Thyroid gland (tissue), 4 donors: ENCODE measurements around the gene PRPS1.

Source experiments
- POLR2A ChIP-seq, 2 donors: fragments of 450-650 bp; IDR thresholded peaks; one replicate each; pipeline ENCODE4 v1.6.1; 2017; ENCODE audit warnings: antibody characterized with exemption in 2 of 2, mild to moderate bottlenecking in 2 of 2, moderate library complexity in 1 of 2
- TF ChIP-seq, protein P1 (sequence below), 6 experiments: fragments of 200-600 bp in 3 of 6; fragments of 450-650 bp in 3 of 6; sonication (generic) in 3 of 6; IDR thresholded peaks; one replicate each; pipeline ENCODE4 v1.5.1; 2016 to 2019; ENCODE audit warnings: antibody characterized with exemption in 6 of 6, mild to moderate bottlenecking in 2 of 6, inconsistent platforms in 1 of 6, moderate library complexity in 1 of 6

DNA sequence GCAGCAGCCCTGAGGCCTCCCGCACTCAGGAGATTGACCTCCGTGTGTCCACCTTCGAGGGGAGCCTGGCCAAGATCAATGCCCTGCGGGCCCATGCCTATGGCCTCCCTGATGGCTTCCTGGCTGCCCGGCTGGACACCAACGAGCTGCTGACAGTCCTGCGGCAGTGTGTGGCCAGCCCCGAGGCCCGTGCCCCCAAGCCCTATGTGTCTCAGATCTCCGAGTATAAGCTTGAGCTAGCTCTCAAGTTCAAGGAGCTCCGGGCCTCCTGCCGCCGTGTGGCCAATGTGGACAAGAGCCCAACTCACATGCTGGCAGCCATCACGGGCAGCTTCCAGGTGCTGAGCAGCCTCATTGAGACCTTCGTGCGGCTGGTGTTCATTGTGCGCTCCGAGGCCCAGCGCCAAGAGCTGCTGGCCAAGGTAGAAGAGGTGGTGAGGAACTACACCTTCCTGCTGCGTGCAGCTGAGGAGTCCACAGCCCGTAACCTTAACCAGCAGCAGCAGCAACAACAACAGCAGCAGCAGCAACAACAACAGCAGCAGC is 25.5 kb upstream of the PRPS1 start:
- TF ChIP-seq, protein P1, sequence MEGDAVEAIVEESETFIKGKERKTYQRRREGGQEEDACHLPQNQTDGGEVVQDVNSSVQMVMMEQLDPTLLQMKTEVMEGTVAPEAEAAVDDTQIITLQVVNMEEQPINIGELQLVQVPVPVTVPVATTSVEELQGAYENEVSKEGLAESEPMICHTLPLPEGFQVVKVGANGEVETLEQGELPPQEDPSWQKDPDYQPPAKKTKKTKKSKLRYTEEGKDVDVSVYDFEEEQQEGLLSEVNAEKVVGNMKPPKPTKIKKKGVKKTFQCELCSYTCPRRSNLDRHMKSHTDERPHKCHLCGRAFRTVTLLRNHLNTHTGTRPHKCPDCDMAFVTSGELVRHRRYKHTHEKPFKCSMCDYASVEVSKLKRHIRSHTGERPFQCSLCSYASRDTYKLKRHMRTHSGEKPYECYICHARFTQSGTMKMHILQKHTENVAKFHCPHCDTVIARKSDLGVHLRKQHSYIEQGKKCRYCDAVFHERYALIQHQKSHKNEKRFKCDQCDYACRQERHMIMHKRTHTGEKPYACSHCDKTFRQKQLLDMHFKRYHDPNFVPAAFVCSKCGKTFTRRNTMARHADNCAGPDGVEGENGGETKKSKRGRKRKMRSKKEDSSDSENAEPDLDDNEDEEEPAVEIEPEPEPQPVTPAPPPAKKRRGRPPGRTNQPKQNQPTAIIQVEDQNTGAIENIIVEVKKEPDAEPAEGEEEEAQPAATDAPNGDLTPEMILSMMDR (IDR thresholded peaks at IDR 0.05): no peak
- TF ChIP-seq POLR2A (IDR thresholded peaks at IDR 0.05): no peak
